Smooth muscle cell (in vitro differentiated cells): ENCODE measurements around the gene PRIM1. TPM values are rescaled to one million over a fixed set of nuclear protein-coding genes. Genes with fewer than 3 reads are reported as not detected.

ENCODE experiments used
- DNase-seq: peaks from one replicate; lab custom pipeline; 2025; ENCODE audit not compliant: unreplicated experiment; lab: John Stamatoyannopoulos, UW
- H2AFZ ChIP-seq: fragments of 200-600 bp; sonication (generic); 2 replicates; pipeline ENCODE4 v1.6.0; 2016; ENCODE audit warnings: antibody characterized with exemption, low read depth, mild to moderate bottlenecking
- H3F3A ChIP-seq: fragments of 200-600 bp; sonication (generic); 2 replicates; pipeline ENCODE4 v1.6.0; 2017; ENCODE audit warnings: antibody characterized with exemption, low read depth
- H3K27ac ChIP-seq: fragments of 200-600 bp; sonication (generic); 2 replicates; pipeline ENCODE4 v1.5.1; 2016; ENCODE audit warnings: low read depth, mild to moderate bottlenecking
- H3K27me3 ChIP-seq: fragments of 200-600 bp; sonication (generic); 2 replicates; pipeline ENCODE4 v1.6.1; 2016; ENCODE audit warnings: low read depth, mild to moderate bottlenecking
- H3K36me3 ChIP-seq: fragments of 200-600 bp; sonication (generic); 2 replicates; pipeline ENCODE4 v1.5.1; 2016; ENCODE audit warnings: low read depth
- H3K4me1 ChIP-seq: fragments of 200-600 bp; sonication (generic); 2 replicates; pipeline ENCODE4 v1.5.1; 2016; ENCODE audit warnings: low read depth
- H3K4me2 ChIP-seq: fragments of 200-600 bp; sonication (generic); 2 replicates; pipeline ENCODE4 v1.6.0; 2016; ENCODE audit warnings: mild to moderate bottlenecking
- H3K4me3 ChIP-seq: fragments of 200-600 bp; sonication (generic); 2 replicates; pipeline ENCODE4 v1.5.1; 2016; ENCODE audit warnings: mild to moderate bottlenecking
- H3K79me2 ChIP-seq: fragments of 200-600 bp; sonication (generic); 2 replicates; pipeline ENCODE4 v1.6.0; 2016; ENCODE audit warnings: low read depth, mild to moderate bottlenecking
- H3K9ac ChIP-seq: fragments of 200-600 bp; sonication (generic); 2 replicates; pipeline ENCODE4 v1.6.0; 2016; ENCODE audit warnings: low read depth
- H3K9me3 ChIP-seq: fragments of 200-600 bp; sonication (generic); replicated peaks from 2 replicates; pipeline ENCODE4 v1.5.1; 2016; ENCODE audit warnings: low read depth
- H4K20me1 ChIP-seq: fragments of 200-600 bp; sonication (generic); 2 replicates; pipeline ENCODE4 v1.6.0; 2016; ENCODE audit warnings: low read depth
- WGBS: methylation state at CpG from one replicate; pipeline ENCODE4 v1.1.7; 2016; ENCODE audit warnings: low lambda C conversion rate; 5-methylcytosine and 5-hydroxymethylcytosine counted together
- polyA plus RNA-seq: library from polyadenylated mRNA; unstranded; fragments of >200 nt; fragmentation: Nextera tagmentation; extraction: Ambion mirVana; gene quantifications from 2 replicates; pipeline ENCODE4 v1.2.1, GENCODE V29; 2016
- total RNA-seq: library from RNA; depleted of rRNA; stranded (reverse); fragments of >200 nt; gene quantifications from 2 replicates; pipeline ENCODE4 v1.2.3, GENCODE V29; 2014
- TF ChIP-seq, protein P1 (sequence below): fragments of 200-600 bp; sonication (generic); IDR thresholded peaks from 2 replicates; pipeline ENCODE4 v1.5.1; 2017; ENCODE audit warnings: borderline replicate concordance, mild to moderate bottlenecking, antibody characterized with exemption; ENCODE audit not compliant: insufficient read depth, poor library complexity, severe bottlenecking

Gene PRIM1
- total and polyA plus RNA-seq, 2 experiments from 2014 or later = 7.0 to 12.7 TPM

DNA sequence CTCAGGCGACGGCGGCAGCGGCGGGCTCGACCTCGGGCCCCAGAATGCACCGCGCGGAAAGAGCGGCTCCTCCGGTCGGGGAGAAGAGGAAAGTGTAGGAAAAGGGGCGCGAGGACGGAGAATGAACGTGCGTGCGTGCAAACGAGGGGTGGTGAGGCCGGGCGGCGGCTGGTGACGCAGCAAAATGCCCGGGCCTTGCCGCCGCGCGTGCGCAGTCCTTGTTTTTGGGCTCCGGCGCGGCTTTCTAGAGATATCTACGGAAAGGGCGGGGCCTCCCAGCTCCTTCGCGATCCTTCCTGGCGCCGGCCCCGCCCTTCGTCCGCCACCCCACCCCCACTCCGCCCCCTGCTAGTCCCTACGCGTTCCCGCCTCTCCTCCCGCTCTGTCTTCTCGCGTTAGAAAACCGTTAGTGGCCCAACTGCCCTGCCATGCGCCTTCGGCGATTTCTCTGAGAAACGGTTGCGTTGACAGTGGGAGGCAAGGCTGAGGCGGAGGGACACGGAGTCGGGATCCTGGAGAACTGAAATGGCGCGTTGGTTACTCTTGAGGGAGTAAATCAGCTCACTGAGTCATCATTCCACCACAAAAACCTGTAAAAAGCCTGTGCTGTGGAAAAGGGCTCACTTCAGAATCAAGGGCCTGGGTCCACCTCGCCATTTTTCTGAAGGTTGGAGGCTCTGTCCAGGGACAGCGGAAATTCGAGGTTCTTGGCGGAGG is 63.8 kb downstream of the PRIM1 start, which contains the start of gene PTGES3:
TSS of gene PTGES3 (minus strand) at position 156 of the 717 bp plus-strand sequence. CDS start 285 bp downstream, outside the sequence.
- Histone ChIP-seq H3K4me1 (peaks cover 16% of the 10 kb centered on the region), H2AFZ (peak within 1 kb of the TSS; percentile 74), H3K79me2 (peaks cover 45% of the 10 kb centered on the region), H3K9ac (peak within 1 kb of the TSS; percentile 97), H3K36me3 (no peaks in the 10 kb centered on the region), H4K20me1 (peaks cover 40% of the 10 kb centered on the region), H3K27ac (peak within 1 kb of the TSS; percentile 99), H3F3A (peaks cover 9% of the 10 kb centered on the region), H3K4me2 (peak within 1 kb of the TSS; percentile 96), H3K9me3 (no peaks in the 10 kb centered on the region), H3K4me3 (peak within 1 kb of the TSS; percentile 92), H3K27me3 (no peaks in the 10 kb centered on the region)
- DNase-seq = peak; percentile 95
- TF ChIP-seq, protein P1, sequence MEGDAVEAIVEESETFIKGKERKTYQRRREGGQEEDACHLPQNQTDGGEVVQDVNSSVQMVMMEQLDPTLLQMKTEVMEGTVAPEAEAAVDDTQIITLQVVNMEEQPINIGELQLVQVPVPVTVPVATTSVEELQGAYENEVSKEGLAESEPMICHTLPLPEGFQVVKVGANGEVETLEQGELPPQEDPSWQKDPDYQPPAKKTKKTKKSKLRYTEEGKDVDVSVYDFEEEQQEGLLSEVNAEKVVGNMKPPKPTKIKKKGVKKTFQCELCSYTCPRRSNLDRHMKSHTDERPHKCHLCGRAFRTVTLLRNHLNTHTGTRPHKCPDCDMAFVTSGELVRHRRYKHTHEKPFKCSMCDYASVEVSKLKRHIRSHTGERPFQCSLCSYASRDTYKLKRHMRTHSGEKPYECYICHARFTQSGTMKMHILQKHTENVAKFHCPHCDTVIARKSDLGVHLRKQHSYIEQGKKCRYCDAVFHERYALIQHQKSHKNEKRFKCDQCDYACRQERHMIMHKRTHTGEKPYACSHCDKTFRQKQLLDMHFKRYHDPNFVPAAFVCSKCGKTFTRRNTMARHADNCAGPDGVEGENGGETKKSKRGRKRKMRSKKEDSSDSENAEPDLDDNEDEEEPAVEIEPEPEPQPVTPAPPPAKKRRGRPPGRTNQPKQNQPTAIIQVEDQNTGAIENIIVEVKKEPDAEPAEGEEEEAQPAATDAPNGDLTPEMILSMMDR = no peak
- WGBS = under 1% methylated on average over 63 of the region's 64 CpGs

GRCh38 chr12:56687223-56688128 is 64.6 kb downstream of the PRIM1 start:
- peaks cover 48% of the 10 kb centered on the region for H4K20me1 ChIP-seq
- DNase-seq = peak; percentile 38

GRCh38 chr12:56684745-56685359 is 67.3 kb downstream of the PRIM1 start:
- no peak for DNase-seq
- H3F3A ChIP-seq = peaks cover 9% of the 10 kb centered on the region
- H2AFZ ChIP-seq = no peak overlapping the region
- TF ChIP-seq, protein P1 = no peak
- peaks cover 16% of the 10 kb centered on the region for H3K4me1 ChIP-seq
- H3K9me3 ChIP-seq = no peaks in the 10 kb centered on the region
- peak overlapping the region; percentile 92 for H3K4me3 ChIP-seq
- peaks cover 79% of the 10 kb centered on the region for H3K79me2 ChIP-seq
- no peaks in the 10 kb centered on the region for H3K36me3 ChIP-seq
- no peaks in the 10 kb centered on the region for H3K27me3 ChIP-seq
- peak overlapping the region; percentile 9 for H3K27ac ChIP-seq
- peaks cover 74% of the 10 kb centered on the region for H4K20me1 ChIP-seq
- WGBS = 42% methylated on average over 8 of the region's 8 CpGs
- H3K4me2 ChIP-seq = peak overlapping the region; percentile 96
- peak overlapping the region; percentile 2 for H3K9ac ChIP-seq

More at GRCh38 chr12:56687223-56688128, 64.6 kb downstream of the PRIM1 start:
- Histone ChIP-seq H3K9ac (peak overlapping the region; percentile 97), H3K79me2 (peaks cover 53% of the 10 kb centered on the region), H3K4me1 (peaks cover 16% of the 10 kb centered on the region), H3K27me3 (no peaks in the 10 kb centered on the region), H3K4me3 (peak overlapping the region; percentile 92), H3K27ac (peak overlapping the region; percentile 99), H3K4me2 (peak overlapping the region; percentile 96), H3F3A (peaks cover 9% of the 10 kb centered on the region), H3K9me3 (no peaks in the 10 kb centered on the region), H3K36me3 (no peaks in the 10 kb centered on the region), H2AFZ (peak overlapping the region; percentile 74)
- TF ChIP-seq, protein P1 = no peak
- WGBS = under 1% methylated on average over 60 of the region's 62 CpGs
